Lower leg skin (tissue), 4 donors: ENCODE measurements around the gene TMEM115. TPM values are rescaled to one million over a fixed set of nuclear protein-coding genes. Genes with fewer than 3 reads are reported as not detected.

Source experiments
- DNase-seq, 2 donors: peaks; one replicate each; pipeline ENCODE4 v3.0.0-alpha.2; 2019; ENCODE audit warnings: low spot score in 2 of 2
- H3K4me3 ChIP-seq: fragments of 200-600 bp; sonication (generic); 2 replicates; pipeline ENCODE4 v1.5.1; 2017; ENCODE audit warnings: mild to moderate bottlenecking, low read depth; ENCODE audit not compliant: poor library complexity, severe bottlenecking
- POLR2A ChIP-seq, 2 donors: fragments of 450-650 bp; IDR thresholded peaks; one replicate each; pipeline ENCODE4 v1.6.1; 2016 to 2017; ENCODE audit warnings: antibody characterized with exemption in 2 of 2, mild to moderate bottlenecking in 1 of 2, moderate library complexity in 1 of 2
- WGBS, 2 donors: methylation state at CpG; one replicate each; pipeline ENCODE4 v1.1.5; 2018; 5-methylcytosine and 5-hydroxymethylcytosine counted together
- intact Hi-C: fragments of 100-400 bp; cut with DNase I; formaldehyde crosslinking; loops from one replicate; pipeline ENCODE4 v1.15.0; 2023; ENCODE audit warnings: low total_unique reads
- total RNA-seq, 4 donors: library from RNA; depleted of rRNA; stranded (reverse); fragments of >200 nt; gene quantifications; one replicate each; pipeline ENCODE4 v1.1.0, GENCODE V29; 2016
- TF ChIP-seq, protein P1 (sequence below), 3 donors: fragments of 450-650 bp; IDR thresholded peaks; one replicate each; pipeline ENCODE4 v1.5.1; 2016; ENCODE audit warnings: antibody characterized with exemption in 3 of 3, mild to moderate bottlenecking in 3 of 3, moderate library complexity in 2 of 3

The TMEM115 gene
- total RNA-seq, 4 donors from 2014 or later, result 90.5 to 92.7 (median 92.4) TPM

DNA sequence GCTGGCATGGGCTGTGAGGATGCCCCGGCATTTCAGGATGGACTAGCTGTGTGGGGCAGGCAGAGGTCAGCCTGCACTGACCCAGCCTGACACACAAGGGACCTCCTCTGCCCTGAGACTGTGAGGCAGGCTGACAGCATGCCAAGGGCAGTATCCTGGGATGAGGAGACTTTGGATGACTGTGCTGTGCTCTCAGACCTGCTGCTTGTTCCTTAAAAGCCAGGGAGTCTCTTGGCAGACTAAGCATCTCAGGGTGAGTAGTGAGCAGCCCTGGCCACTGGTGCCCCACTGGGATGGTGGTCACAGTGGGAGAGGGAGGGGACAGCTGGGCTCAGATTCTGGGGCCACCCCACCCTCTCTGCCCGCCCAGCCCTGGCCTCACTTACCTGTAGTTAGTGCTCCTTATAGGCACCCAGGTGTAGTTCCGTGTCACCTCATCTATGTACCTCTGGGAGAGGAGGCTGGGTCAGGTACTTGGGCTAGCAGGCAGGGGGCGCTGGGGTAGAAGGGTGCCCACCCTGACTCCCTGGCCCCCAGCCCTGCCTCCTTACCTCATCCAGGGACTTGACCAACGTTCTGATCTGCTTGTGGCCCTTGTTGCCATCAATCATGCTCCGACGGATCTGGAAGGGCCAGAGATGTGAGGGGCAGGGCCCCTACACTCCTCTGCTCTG lies 16.1 kb upstream of the TMEM115 start:
- TF ChIP-seq, protein P1, sequence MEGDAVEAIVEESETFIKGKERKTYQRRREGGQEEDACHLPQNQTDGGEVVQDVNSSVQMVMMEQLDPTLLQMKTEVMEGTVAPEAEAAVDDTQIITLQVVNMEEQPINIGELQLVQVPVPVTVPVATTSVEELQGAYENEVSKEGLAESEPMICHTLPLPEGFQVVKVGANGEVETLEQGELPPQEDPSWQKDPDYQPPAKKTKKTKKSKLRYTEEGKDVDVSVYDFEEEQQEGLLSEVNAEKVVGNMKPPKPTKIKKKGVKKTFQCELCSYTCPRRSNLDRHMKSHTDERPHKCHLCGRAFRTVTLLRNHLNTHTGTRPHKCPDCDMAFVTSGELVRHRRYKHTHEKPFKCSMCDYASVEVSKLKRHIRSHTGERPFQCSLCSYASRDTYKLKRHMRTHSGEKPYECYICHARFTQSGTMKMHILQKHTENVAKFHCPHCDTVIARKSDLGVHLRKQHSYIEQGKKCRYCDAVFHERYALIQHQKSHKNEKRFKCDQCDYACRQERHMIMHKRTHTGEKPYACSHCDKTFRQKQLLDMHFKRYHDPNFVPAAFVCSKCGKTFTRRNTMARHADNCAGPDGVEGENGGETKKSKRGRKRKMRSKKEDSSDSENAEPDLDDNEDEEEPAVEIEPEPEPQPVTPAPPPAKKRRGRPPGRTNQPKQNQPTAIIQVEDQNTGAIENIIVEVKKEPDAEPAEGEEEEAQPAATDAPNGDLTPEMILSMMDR (IDR thresholded peaks at IDR 0.05), result no peak
- TF ChIP-seq POLR2A (IDR thresholded peaks at IDR 0.05), result no peak
- WGBS, 2 donors, result 78% methylated on average over 7 of the region's 7 CpGs
- intact Hi-C loops, result no loop called here

DNA sequence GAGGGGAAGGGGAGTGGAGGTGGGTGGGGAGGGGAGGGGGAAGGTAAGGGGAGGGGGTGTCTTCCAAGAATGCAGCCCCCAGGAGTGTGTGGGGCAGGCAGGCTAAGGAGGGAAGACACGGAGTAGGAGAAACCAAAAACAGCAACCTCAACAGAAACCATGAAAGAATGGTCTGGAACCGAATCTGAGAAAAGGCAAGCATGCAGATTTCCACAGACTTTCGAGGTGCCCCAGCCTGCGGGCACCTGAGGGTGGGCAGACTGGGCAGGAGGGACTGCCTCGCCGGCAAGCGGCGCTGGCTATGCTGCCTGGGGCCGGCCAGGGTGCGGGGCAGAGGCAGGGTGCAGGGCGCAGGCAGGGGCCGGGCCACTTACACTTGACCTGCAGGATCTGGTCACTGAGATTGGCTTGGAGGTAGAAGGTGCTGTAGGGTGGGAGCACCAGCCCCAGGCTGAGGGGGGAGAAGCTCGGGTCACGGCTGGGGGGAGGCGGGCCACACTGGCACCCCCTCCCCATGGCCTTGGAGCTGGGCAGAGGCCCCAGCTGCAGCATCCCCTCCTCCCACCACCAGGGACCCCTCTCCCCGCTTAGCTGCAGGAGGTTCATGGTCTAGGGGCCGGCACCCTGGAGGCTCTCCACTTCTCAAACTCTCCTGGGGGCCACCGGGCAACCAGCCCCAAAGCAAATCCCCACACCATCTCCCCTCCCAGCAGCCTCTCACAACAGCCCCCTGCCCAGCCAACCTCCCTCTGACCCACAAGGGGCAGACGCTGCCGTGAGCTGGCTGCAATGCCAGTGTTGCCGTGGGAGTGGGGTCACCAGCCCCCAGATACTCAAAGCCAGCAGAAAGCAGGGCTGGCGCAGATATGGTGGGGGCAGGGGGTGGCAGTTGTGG lies 15.3 kb upstream of the TMEM115 start:
- H3K4me3 ChIP-seq, result no peak overlapping the region
- WGBS, 2 donors, result 69 to 81% methylated on average over 19 to 21 of the region's 22 CpGs
- intact Hi-C loops, result no loop called here
- DNase-seq, result no peak
- TF ChIP-seq, protein P1 (IDR thresholded peaks at IDR 0.05), result no peak
- no peak for TF ChIP-seq POLR2A (IDR thresholded peaks at IDR 0.05)

More for the DNA sequence above, 16.1 kb upstream of the TMEM115 start:
- DNase-seq, result no peak
- H3K4me3 ChIP-seq, result no peak overlapping the region

DNA sequence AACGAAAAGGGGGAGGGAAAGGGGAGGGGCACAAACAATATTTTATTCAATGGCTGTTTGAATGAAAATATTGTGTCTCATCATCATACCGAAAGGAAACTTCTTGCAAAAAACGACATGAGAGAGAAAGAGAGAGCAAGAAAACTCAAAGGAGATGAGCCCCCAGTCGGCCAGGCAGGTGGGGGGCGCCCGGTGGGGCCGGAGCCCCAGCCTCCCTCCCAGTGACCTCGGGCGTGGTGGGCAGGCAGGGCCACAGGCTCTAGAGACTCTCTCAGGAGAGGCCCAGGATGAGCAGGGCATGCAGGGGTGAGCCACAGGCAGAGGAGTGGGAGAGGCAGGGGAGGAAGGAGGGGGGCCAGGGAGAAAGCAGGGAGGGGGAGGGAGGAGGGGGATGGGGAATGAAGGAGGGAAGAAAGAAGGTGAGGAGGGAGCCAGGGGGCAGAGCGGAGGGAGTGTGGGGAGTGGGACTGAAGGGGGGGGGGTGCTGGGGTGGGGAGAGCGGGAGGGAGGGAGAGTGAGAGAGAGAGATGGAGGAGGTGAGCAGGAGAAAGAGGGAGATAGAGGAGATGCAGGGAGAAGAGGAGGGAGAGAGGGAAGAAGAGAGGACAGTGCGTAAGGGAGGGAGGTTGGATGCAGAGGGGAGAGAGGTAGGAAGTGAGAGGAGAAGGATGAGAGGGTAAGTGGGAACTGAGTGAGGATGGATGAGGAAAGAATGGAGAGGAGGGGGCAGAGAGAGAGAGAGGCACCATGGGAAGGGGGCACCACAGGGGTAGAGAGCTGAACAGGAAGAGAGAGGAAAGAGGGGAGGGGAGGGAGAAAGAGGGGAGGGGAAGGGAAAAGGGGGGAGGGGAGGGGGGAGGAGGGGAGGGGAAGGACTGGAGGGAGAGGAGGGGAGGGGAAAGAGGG lies 14.1 kb upstream of the TMEM115 start:
- intact Hi-C loops, result no loop called here
- no peak for DNase-seq
- TF ChIP-seq, protein P1 (IDR thresholded peaks at IDR 0.05), result no peak
- no peak for TF ChIP-seq POLR2A (IDR thresholded peaks at IDR 0.05)
- 58 to 64% methylated on average over 12 of the region's 12 CpGs for whole genome bisulfite sequencing, 2 donors
- no peak overlapping the region for H3K4me3 ChIP-seq

DNA sequence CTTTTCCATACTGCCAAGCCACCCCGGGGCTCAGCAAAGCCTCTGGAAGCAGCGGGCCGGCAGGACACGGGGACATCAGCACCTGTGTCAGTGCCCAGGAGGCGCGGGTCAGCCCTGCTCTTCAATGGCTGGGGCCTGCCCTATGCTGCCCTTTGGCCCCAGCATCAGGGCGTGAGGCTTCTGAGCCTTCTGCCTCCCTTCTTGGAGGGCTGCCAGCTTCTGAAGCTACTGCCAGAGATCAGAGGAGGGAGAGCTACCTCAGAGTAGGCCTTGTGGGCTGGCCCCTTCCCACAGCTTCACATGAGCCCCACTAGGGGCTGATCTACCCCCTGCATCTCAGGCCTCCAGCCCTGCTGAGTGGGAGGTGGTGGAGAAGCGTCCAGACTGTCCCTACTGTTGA lies 13.0 kb upstream of the TMEM115 start:
- no peak for DNase-seq
- H3K4me3 ChIP-seq, result no peak overlapping the region
- intact Hi-C loops, result no loop called here
- 66 to 74% methylated on average over 8 of the region's 8 CpGs for WGBS, 2 donors
- no peak for TF ChIP-seq POLR2A (IDR thresholded peaks at IDR 0.05)
- TF ChIP-seq, protein P1 (IDR thresholded peaks at IDR 0.05), result no peak

DNA sequence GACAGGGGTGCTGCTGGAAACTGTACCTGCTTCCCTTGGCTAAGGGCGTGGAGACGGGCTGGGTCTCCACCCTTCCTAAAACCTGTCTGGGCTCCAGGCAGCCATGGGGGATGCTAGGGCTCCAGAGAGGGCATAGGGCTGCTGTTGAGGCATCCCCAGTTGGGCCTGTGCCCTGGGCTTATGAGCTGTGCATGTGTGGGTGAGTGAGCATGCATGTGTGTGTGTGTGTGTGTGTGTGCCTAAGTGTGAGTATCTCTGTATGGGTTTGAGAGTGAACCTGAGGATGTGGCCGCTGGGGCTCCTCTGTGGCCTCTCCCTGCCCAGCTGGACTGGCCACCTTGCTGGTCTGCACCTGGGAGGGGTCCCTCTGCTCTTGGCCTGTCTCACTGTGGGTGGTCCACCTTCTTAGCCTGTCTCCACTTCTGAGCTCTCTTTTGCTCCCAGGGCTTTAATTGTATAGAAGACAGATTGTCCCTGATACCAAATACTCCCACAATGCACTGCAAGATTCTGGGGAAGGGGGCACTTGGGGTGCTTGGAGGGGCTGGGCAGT lies 11.9 kb upstream of the TMEM115 start:
- no peak for DNase-seq
- H3K4me3 ChIP-seq, result no peak overlapping the region
- WGBS, 2 donors, result 77 to 93% methylated on average over 3 of the region's 3 CpGs
- intact Hi-C loops, result no loop called here
- TF ChIP-seq, protein P1 (IDR thresholded peaks at IDR 0.05), result no peak
- no peak for TF ChIP-seq POLR2A (IDR thresholded peaks at IDR 0.05)
